Measurements from ENCODE around the gene KCNH8.

The KCNH8 gene

DNA sequence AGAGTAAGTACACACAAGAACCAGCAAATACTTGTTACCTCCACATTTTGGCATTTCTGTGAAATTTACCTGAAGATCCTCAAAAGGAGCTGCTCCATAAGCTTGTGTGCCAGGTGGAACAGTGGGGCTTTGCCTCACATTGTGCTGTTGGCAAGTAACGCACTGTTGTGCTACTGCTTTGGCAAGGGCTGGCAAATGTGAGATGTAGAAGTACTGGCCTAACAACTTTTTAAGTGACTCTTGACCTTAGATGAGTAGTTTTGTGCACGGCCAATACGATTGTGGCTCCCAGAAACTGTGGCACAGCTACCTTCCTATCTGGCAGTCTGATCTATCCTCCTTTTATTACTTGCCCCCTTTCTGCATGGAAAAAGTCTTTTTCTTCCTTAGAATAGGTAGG lies 337.0 kb downstream of the KCNH8 start:
- no peak for DNase-seq

DNA sequence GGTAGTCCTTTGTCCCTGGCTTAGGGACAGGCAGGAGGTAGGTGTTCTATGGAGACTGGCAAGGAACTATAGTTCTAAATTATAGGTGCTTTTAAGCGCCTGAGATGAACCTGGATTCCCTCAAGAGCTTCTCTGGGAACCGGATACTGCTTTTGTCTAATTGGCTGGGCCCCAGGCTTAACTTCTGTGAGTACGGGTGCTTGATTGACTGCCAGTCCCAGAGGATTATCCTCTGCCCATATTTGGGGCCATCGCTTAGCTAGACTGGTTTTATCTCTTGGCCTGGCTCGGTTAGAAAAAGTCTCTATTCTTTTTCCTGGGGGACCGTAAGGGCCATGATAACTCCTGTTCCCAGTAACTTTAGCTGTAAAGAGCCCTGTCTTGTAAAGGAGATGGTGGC lies 339.1 kb downstream of the KCNH8 start:
- no peak for DNase-seq

DNA sequence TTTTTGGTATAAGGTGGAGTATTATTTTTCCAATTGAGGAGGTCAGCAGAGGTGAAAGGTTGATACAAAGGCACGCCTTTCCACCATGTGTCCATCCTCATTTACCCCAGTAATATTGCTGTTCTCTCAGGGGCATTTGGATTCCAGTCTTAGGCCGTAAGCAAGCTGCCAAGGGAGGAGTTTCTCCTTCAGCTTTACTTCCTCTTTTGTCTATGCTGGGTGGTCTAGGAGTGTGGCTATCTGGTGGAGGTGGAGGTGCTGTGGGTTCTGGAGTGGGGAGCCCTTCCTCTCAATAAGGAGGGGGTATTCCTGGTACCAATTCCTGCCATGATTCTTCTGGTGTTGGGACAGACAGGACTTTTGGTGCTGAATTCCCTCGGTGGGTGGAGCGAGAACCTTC lies 340.6 kb downstream of the KCNH8 start:
- DNase-seq, result no peak

DNA sequence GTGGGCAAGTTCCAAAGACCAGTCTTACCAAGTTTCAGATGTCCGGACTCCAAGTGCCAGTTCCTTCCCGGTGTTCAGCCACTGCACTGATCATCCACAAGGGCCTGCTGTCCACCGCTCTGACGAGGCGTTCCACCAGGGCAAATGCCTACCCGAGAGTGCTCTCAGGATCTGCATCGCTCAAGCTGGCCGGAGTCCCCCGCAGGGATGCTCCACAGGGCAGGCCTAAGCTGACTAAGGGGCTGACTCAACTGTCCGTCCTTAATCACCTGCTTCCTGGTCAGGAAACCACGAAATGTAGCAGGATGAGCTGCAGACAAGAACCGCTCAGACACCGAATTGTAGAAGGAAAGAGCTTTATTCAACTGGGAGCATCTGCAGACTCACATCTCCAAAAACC lies 341.6 kb downstream of the KCNH8 start:
- DNase-seq, result no peak

DNA sequence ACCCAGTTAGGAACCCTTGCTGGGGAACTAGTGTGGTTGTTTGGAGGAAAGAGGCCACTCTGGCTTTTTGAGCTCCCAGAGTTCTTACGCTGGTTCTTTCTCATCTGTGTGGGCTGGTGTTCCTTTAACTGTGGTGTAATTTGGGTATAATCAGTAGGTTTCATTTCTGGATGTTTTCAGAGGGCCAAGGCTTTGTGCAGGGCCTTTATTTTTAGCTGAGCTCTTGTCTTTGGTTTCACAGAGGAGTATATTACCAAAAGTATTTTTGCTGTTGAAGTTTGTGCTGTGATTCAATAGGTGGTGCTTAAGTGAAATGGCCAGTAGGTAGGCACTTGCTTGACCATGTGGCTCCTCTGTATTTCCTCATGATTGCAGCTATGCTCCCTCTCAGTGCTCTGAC lies 357.9 kb downstream of the KCNH8 start:
- DNase-seq, result no peak

DNA sequence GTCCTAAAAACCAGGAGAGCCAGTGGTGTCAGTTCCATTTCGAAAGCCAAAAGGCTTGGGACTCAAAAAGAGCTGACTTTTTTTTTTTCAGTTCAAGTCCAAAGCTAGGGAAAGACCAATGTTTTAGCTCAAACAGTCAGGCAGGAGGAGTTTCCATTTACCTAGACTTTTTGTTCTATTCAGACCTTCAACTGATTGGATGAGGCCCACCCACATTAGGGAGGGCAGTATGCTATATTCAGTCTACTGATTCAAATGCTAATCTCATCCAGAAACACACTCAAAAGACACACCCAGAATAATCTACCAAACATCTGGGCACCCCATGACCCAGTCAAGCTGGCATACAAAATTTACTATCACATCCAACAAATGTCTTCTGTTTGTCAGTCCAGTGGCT lies 374.0 kb downstream of the KCNH8 start:
- no peak for DNase-seq

DNA sequence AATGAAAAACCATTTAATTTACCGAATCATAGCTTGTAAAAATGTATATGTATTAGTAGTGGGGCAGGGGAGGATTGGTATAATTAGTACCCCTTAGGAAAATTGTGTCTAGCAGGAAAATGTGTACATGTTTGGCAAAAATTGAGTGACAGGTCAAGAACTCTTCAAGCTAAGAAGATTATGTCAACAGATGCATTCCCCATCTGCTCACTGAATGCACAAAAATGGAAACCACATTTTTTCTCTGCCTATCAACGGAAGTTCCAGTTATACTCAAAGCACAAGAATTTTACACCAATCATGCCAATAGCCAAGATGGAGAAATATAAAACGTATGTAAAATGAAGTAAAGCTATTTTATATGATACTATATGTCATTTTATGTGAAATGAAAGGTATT lies 377.8 kb downstream of the KCNH8 start:
- DNase-seq, result no peak

DNA sequence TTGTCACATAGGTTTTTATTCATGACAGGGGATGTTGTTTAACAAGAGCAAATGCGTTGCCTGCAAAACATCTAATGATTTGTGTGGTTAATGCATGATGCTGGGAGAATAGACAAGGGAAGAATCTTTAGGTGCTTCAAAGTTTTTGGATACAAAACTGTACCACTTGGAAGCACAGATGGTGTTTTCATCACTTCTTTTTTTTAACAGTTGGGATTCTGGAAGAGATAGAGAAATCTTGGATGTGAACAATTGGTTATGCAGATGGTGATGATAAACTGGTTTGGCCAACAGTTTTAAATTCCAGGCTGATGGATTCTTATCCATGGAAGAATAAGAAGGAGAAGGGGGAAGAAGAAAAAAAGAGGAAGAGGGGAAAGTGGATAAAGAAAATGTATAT lies 379.4 kb downstream of the KCNH8 start:
- no peak for DNase-seq

DNA sequence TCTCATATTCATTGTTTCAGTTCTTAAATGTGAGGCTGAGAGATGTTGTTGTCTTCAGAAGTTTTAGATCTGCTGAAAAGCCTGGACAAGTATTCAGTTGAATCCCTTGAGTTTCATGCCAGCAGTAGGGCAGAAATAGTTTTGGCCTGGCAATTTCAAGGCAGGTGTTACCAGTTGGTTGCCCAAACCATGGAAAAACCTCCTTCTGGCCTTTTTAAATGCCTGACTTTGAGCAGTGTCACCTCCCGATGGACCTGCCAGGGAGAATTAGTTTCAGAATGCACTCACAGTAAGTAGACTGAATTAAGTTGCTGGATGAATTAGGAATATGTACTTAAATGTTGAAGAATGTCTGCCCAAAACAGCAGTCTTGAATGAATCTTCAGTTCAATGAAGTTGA lies 383.1 kb downstream of the KCNH8 start:
- DNase-seq, result no peak

DNA sequence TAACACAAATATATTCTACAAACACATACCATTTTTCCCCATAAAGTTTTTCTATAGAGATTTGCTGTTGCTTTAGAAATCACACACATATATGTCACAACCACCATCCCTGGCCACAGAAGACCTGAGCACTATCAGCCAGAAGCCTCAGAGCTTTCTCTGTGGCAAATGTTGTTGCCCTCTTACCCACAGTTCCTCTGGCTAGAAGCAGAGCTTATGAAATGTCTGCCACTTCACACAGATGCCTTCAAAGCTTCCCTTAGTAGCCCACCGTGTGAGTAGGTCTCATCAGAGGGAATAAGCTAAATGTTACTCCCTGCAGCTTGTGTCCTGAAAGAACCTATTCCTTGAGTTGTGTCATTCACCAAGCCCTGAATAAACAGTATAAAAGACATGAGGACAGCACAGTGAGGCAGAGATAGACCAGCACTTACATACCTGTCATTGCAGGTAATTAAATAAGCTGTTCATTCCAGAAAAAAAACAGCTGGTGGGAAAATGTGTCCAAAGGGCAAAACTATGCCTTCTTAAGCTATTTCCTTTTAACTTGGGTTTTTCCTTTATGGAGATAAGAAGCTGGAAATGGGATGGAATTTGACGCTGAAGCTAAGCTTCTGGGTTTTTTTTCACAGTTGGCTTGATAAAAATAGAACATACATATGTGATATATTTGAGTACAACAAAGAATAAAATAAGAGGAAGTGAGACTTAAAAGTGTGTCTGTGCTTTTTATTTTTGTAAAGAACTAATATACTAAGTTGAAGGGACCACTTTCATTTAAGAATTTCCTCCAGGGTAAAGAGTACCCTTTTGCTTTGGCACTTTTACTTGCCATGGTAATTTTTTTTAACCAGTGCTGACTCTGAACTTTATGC lies 391.4 kb downstream of the KCNH8 start:
- no peak for DNase-seq

DNA sequence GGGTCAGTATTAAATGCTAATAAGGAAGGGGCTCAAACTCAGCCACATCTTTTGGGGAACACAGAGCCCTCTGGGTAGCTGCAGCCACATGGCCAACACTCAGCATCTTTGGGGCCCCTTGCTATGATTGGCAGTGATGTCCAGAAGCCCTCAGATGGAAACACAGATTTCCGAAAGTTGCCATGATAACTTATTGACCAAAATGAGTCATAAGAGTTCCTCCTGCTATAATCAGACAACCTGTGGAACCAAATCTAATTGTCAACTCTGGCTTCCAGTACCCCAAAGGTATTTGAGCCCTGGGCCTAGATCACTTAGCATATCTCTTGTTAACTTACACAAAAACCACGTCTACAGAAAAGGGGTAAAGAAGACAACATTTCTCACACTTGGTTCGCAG lies 392.2 kb downstream of the KCNH8 start:
- DNase-seq, result no peak

DNA sequence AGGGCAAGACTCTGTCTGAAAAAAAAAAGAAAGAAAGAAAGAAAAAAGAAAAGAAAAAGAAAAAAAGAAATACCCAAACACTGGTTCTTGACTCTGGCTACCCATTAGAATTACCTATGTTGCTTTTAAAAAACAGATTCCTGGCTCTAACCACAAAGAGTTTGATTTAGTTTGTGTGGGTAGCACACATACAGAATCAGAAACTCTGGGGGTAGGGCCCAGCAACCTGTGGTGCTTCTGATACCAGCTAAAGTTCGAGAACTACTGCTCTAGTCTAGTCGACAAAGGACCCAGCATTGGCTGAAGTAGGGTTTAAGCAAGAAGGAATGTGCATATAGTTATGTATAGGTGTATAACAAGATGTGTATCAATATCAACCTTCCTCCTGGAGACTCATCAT lies 393.0 kb downstream of the KCNH8 start:
- DNase-seq, result no peak

DNA sequence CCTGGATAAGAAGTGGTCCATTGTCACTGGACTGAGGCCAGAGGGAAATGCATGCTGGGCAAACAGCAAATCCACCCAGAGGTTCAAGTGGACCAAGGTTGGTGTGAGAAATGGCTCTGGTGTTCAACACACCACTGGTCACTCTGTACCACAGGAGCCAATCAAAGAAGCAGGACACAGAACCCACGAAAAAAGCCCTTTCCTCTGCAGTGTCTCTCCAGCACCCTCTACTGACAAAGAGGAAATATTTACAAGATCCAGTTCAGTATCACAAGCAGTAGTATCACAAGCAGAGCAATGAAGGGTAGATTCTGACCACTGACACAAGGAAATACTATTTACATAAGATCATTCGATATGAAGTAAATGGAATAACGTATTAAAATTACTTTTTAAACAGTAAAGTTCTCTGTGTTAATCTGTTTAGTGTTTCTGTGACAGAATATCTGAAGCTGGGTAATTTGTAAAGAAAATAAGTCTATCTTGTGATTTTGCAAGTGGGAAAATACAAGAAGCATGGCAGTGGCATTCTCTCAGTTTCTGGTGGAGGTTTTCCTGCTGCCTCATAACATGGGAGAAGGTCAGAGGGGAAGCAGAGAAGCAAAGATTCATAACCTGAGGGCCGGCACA lies 395.0 kb downstream of the KCNH8 start:
- peak in 7 of 51 donors; percentile 1 to 17 (median 4) for DNase-seq

DNA sequence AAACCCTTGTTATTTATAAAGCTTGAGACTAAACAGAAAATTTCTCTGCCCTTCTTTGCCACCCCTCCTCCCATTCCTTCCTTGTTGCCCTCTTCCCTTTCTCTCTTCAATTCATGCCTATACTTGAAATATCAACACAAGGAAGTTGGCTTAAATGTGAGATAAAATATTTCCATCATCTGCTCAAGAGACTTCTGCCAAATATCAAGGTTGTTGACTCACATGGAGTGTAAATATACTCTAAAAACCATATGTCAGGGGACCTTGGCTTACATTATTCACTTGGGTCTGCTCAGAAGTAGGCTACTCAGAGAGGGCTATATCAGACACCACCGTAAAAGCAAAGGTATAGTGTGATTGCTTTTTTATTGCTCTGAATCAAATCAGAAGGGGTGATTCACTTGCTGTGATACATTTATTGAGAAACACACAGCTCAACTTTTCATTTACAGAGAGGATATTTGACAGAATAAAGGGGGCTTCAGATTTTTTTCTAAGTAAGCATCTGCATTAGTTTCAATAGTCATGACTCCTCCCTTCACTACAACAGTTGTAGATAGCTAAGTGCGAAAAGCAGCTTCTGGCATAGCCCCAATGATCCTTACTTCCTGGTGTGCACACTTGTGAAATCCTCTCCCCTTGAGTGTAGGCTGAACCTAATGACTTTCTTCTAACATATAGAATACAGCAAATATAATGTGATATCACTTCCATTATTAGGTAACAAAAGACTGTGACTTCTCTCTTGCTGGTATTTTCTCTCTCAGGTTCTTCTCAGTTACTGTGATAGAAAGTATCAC lies 399.6 kb downstream of the KCNH8 start:
- no peak for DNase-seq

DNA sequence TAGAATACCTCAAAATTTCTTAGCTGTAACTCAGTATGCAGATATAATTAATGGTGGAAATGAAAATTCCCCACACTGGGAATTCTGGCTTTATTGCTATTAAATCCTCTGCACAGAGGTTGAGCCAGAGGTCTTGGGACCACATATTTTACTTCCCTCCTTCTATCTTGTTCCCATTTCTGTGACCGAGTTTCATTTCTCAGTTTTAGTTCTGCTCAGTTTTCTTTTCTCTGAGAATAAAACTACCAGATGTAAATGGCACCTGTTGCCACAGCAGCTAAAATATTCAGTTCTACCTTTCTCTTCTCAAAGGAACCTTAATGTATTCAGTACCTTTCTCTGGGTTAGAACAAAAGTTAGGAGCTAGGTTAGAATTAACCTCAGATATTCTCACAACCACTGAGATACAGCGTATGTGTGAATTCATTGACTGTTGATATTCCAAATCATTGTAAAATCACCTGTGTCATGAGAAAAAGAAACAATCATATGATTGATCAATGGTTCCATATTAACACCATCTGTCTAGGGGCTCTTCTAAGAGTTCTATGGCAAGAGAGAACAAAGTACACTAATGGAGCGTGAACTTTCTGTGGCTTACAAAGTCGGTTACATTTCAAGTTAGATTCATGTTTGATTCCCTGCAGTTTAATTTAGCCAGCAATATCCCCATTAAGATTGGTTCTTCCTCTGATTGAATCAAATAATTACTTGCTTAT lies 411.6 kb downstream of the KCNH8 start:
- no peak for DNase-seq

DNA sequence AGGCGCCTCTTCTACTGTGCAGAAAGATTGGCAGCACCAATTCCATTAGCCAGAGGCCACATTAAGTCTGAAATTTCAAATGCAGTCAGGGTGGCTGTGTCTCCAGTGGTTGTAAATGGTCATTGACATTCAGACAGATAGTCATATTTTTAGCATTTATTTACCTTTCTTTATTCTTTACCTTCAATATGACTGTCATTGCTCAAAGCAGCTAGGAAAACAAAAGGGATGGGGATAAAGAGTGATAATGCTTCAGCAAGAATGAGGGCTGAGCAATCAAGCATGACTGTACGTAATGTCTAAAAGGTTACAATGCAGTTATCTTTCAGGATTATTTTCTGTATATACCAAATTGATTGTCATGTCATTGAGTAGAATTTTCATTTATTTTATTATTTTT lies 425.3 kb downstream of the KCNH8 start:
- DNase-seq, result no peak

DNA sequence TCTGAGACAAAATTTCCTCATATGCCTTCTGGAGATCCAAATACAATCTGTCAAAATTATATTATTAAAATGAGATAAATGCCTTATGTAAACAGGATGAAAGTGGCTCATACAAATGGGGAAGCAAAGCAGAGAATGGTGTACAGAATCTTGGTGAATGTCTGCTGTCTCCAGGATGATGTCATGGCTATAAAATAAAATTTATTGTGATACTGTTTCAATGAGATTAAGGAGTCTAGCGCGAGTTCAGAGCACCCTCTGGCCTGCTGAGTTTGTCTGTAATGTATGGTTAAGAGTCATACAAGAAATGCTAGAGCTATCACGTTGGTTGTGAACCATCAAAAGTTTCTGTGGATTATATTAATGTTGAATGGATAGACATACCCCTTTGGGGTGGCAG lies 426.0 kb downstream of the KCNH8 start:
- DNase-seq, result no peak

DNA sequence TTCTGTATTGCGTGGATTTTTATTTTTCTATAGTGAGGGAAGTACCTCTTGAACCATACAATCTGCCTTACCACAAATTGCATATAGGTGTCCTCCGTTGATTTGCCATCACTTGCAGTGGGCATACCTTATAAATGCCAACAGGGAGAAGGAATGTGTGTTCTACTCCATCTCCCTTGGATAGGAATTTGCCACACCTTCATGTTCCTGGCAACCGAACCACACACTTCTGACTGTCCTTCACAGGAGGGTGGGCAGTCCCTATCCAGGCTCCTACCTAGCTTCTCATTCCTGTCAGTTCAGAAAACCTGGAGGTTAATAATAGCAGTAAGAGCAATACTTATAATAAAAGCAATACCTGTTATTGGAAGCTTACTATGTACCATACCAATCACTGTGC lies 428.0 kb downstream of the KCNH8 start:
- DNase-seq, result no peak
